Heart right ventricle (tissue), 16 donors: ENCODE data around the gene GPR4. TPM values are rescaled to one million over a fixed set of nuclear protein-coding genes. Genes with fewer than 3 reads are reported as not detected.

Experiments
- ATAC-seq, 8 donors: fragments of 200-7000 bp; cut with Tn5 transposase; one replicate each; pipeline ENCODE4 v1.9.1; 2020; ENCODE audit warnings: mild to moderate bottlenecking in 8 of 8, moderate library complexity in 8 of 8, moderate number of reproducible peaks in 1 of 8
- DNase-seq, 2 donors: peaks; one replicate each; pipeline ENCODE4 v3.0.0-alpha.2; 2020
- H3K27ac ChIP-seq, 10 donors: fragments of 200-600 bp; sonication (generic) in 2 of 10; one replicate each; pipeline versions ENCODE4 v1.5.0 to v1.8.0; 2020 to 2022; ENCODE audit warnings: mild to moderate bottlenecking in 3 of 10
- H3K27me3 ChIP-seq, 7 donors: fragments of 200-600 bp; one replicate each; pipeline ENCODE4 v1.8.0; 2021 to 2022; ENCODE audit warnings: mild to moderate bottlenecking in 2 of 7
- H3K36me3 ChIP-seq, 9 donors: fragments of 200-600 bp; sonication (generic) in 1 of 9; one replicate each; pipeline versions ENCODE4 v1.5.0 to v1.8.0; 2020 to 2022; ENCODE audit warnings: mild to moderate bottlenecking in 2 of 9
- H3K4me1 ChIP-seq, 9 donors: fragments of 200-600 bp; sonication (generic) in 1 of 9; one replicate each; pipeline versions ENCODE4 v1.5.0 to v1.8.0; 2020 to 2022; ENCODE audit warnings: mild to moderate bottlenecking in 4 of 9
- H3K4me3 ChIP-seq, 10 donors: fragments of 200-600 bp; sonication (generic) in 2 of 10; one replicate each; pipeline versions ENCODE4 v1.5.0 to v1.8.0; 2020 to 2022; ENCODE audit warnings: mild to moderate bottlenecking in 7 of 10, moderate library complexity in 2 of 10
- H3K9me3 ChIP-seq, 11 donors: fragments of 200-600 bp in 10 of 11; sonication (generic) in 2 of 11; one replicate each; pipeline versions ENCODE4 v1.5.0 to v1.8.0; 2013 to 2022; ENCODE audit warnings: mild to moderate bottlenecking in 2 of 11, control low read depth in 1 of 11, moderate library complexity in 1 of 11
- WGBS, 2 donors: extraction: QIAGEN DNeasy Blood & Tissue Kit; methylation state at CpG; one replicate each; pipeline ENCODE4 v1.1.7; 2013; ENCODE audit warnings: inconsistent platforms in 1 of 2; 5-methylcytosine and 5-hydroxymethylcytosine counted together
- intact Hi-C, 10 donors: fragments of 100-400 bp; cut with DNase I; formaldehyde crosslinking; loops; one replicate each; pipeline versions ENCODE4 v1.11.1 to v1.14.2; 2022
- microRNA-seq, 2 donors: library from miRNA; unstranded; fragments of <30 nt; microRNA quantifications; one replicate each; pipeline ENCODE4 v1.2.0, GENCODE V29; 2021
- polyA plus RNA-seq, 2 donors: library from polyadenylated mRNA; stranded (reverse); fragments of 200-250 nt; gene quantifications; one replicate each; pipeline ENCODE4 v1.2.3, GENCODE V29; 2013
- total RNA-seq, 10 donors: library from RNA; stranded (reverse); fragmentation: NEBNext Ultra II Directional in 3 of 10; extraction: Animal tissue kit (Norgen Biotek cat#: 25700) in 3 of 10; gene quantifications; one replicate each; pipeline versions ENCODE4 v1.2.1 to v1.2.4, GENCODE V29; 2021 to 2023
- TF ChIP-seq, protein P1 (sequence below), 9 donors: fragments of 200-600 bp; sonication (generic) in 2 of 9; IDR thresholded peaks; one replicate each; pipeline versions ENCODE4 v1.5.0 to v1.8.0; 2021 to 2022; ENCODE audit warnings: antibody characterized with exemption in 9 of 9, mild to moderate bottlenecking in 5 of 9, moderate library complexity in 1 of 9
- donor health status: Arrhythmogenic right ventricular cardiomyopathy.
- donor health status: ischemic (EF 13 %, LVEDD 7.1; RV severe dilation, severe dysfunction).
- donor health status: healthy with polysubstance abuse.
- donor health status: DM: no; HTN: yes; CAD: no.
- donor health status: DM: no; HTN: no; CAD: no.
- donor health status: ischemic (EF 25% LVEDD 6.9; RV normal size, moderate dysfunction).
- donor health status: ischemic (EF 25% LVEDD 5.7; RV mildly dilated, moderate dysfunction).
- donor health status: healthy.
- donor health status: DM: yes; HTN: yes; CAD: no.
- donor health status: Ischemic cardiomyopathy.
- donor health status: ischemic (EF 35%, LVEDD 5.7; RV mildly dilated, moderate dysfunction).
- donor health status: nonischemic (EF 11% LVEDD 7.7; RV severe dilation, severe dysfunction).
- donor health status: DM: yes; HTN: yes; CAD: no.
- donor health status: PGD.
- donor health status: ischemic (EF 29% LVEDD 5.4; RV normal size, mild dysfunction).
- donor health status: nonischemic (EF 23%, LVEDD 6.1; RV moderate dilation, normal function).

The GPR4 gene
- total and polyA plus RNA-seq, 12 donors: 2.3 to 29.4 (median 5.6) TPM

DNA sequence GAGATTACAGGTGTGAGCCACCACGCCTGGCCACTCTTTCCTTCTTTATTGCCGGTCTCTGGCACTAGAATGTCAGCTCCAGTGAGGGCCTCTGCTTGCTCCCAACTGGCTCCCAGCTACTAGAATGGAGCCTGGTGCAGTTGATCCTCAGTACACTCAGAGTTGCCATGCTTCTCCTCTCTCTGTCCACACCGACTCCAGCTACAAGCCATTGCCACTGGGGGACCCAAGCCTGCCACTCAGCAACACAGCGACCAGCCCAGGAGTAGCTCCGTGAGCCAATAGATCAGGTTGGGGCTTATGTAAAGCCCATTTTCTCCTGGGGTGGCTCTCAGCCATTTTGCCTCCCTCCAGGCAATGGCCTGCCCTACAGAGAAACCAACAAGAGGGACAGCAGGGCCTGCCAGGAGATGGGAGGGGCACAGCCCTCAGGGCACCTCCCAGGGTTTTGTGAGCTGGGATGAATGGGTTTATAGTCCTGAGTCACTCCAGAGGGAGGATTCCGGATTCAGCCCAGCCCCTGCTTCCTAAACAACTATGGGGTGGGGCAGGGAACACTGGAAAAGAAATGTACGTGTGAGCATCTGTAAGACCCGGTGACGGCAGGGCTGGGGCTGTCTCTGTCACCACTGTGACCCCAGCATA is 53.9 kb downstream of the GPR4 start:
- ATAC-seq (peak in 7 of 8 donors; percentile 29 to 86 (median 59)), DNase-seq (no peak)
- TF ChIP-seq, protein P1, sequence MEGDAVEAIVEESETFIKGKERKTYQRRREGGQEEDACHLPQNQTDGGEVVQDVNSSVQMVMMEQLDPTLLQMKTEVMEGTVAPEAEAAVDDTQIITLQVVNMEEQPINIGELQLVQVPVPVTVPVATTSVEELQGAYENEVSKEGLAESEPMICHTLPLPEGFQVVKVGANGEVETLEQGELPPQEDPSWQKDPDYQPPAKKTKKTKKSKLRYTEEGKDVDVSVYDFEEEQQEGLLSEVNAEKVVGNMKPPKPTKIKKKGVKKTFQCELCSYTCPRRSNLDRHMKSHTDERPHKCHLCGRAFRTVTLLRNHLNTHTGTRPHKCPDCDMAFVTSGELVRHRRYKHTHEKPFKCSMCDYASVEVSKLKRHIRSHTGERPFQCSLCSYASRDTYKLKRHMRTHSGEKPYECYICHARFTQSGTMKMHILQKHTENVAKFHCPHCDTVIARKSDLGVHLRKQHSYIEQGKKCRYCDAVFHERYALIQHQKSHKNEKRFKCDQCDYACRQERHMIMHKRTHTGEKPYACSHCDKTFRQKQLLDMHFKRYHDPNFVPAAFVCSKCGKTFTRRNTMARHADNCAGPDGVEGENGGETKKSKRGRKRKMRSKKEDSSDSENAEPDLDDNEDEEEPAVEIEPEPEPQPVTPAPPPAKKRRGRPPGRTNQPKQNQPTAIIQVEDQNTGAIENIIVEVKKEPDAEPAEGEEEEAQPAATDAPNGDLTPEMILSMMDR (IDR thresholded peaks at IDR 0.05): no peak
- H3K27me3 ChIP-seq: no peaks in the 10 kb centered on the region
- intact Hi-C loops: no loop called here
- peaks cover 0 to 7% (median 1%) of the 10 kb centered on the region in 9 donors for H3K36me3 ChIP-seq
- WGBS, 2 donors: 74 to 89% methylated on average over 9 of the region's 9 CpGs
- no peaks in the 10 kb centered on the region for H3K9me3 ChIP-seq
- no peak overlapping the region for H3K27ac ChIP-seq
- H3K4me3 ChIP-seq: no peak overlapping the region
- peaks cover 0 to 10% (median 0%) of the 10 kb centered on the region in 9 donors for H3K4me1 ChIP-seq

- H3K9me3 ChIP-seq: no peaks in the 10 kb centered on the region
- intact Hi-C loops: no loop called here
- H3K4me1 ChIP-seq: peaks cover 0 to 10% (median 0%) of the 10 kb centered on the region in 9 donors
- WGBS, 2 donors: 90% methylated on average over 10 of the region's 10 CpGs
- ATAC-seq (no peak), DNase-seq (no peak)
- H3K27me3 ChIP-seq: no peaks in the 10 kb centered on the region
- H3K27ac ChIP-seq: no peak overlapping the region
- TF ChIP-seq, protein P1 (IDR thresholded peaks at IDR 0.05): no peak
- H3K36me3 ChIP-seq: no peaks in the 10 kb centered on the region
- H3K4me3 ChIP-seq: no peak overlapping the region
These were observed 54.7 kb downstream of the GPR4 start for GRCh38 chr19:45547211-45547770.

DNA sequence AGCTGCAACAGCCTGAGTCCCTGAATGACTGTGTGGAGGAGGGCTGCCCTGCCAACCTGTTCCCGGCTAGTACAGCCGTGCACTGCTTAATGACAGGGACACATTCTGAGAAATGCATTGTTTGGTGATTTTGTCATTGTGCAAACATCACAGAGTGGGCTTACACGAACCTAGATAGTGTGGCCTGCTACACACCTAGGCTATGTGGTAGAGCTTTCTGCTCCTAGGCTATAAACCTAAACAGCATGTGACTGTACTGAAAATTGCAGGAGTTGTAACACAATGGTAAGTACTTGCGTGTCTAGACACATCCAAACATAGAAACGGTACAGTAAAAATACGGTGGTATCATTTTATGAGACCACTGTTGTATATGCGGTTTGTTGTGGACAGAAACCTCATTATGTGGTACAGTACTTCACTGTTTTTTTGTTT is 59.8 kb downstream of the GPR4 start:
- DNase-seq: no peak
- intact Hi-C loops: no loop called here
- Histone ChIP-seq H3K4me1 (peaks cover 0 to 10% (median 0%) of the 10 kb centered on the region in 9 donors), H3K27me3 (no peaks in the 10 kb centered on the region), H3K4me3 (no peak overlapping the region), H3K27ac (no peak overlapping the region), H3K9me3 (peaks cover 0 to 12% (median 0%) of the 10 kb centered on the region in 11 donors), H3K36me3 (no peaks in the 10 kb centered on the region)
- TF ChIP-seq, protein P1 (IDR thresholded peaks at IDR 0.05): no peak
- no peak for ATAC-seq
- WGBS, 2 donors: 78 to 89% methylated on average over 7 of the region's 7 CpGs

Small RNA genes within 50 kb of the gene (microRNA-seq; reads per million reads assigned to microRNA genes)
- gene MIR330: 57.3 to 70.6 reads per million in 2 donors

Other genes starting within 250 kb of the GPR4 start
- gene ERCC2, start 231.6 kb downstream of the GPR4 start, total RNA-seq: 10 to 100 TPM; 11.4 to 15.2 (median 14.1) TPM
- gene ERCC2, start 231.6 kb downstream of the GPR4 start, polyA plus RNA-seq: 10 to 100 TPM in 1 of 2 donors, 1 to 10 TPM in 1; 6.5 to 11.8 TPM
- gene PPP1R13L, start 197.1 kb downstream of the GPR4 start, total RNA-seq: 100 to 1,000 TPM; 134 to 204 (median 166) TPM
- gene PPP1R13L, start 197.1 kb downstream of the GPR4 start, polyA plus RNA-seq: 100 to 1,000 TPM in 1 of 2 donors, 10 to 100 TPM in 1; 85.2 to 265 TPM
- gene POLR1G, start 195.6 kb downstream of the GPR4 start, total RNA-seq: 1 to 10 TPM; 4.1 to 9.8 (median 5.6) TPM
- 1 to 10 TPM; 5.1 to 8.2 TPM for gene POLR1G, start 195.6 kb downstream of the GPR4 start, polyA plus RNA-seq
- 100 to 1,000 TPM; 113 to 194 (median 136) TPM for gene ERCC1, start 178.3 kb downstream of the GPR4 start, total RNA-seq
- 100 to 1,000 TPM; 147 to 183 TPM for gene ERCC1, start 178.3 kb downstream of the GPR4 start, polyA plus RNA-seq
- 10 to 100 TPM in 2 of 10 donors, 1 to 10 TPM in 7, under 1 TPM in 1; 0.39 to 54.5 (median 4.9) TPM for gene FOSB, start 134.2 kb downstream of the GPR4 start, total RNA-seq
- gene FOSB, start 134.2 kb downstream of the GPR4 start, polyA plus RNA-seq: 1 to 10 TPM; 2.1 to 5.5 TPM
- 10 to 100 TPM; 15.9 to 33.7 (median 21.8) TPM for gene RTN2, start 105.2 kb downstream of the GPR4 start, total RNA-seq
- 10 to 100 TPM; 11.1 to 13.3 TPM for gene RTN2, start 105.2 kb downstream of the GPR4 start, polyA plus RNA-seq
- 1 to 10 TPM in 1 of 10 donors, under 1 TPM in 4, not detected in 5; 0.32 to 3.6 (median 0.57) TPM for gene PPM1N, start 103.8 kb downstream of the GPR4 start, total RNA-seq
- under 1 TPM; 0.51 to 0.68 TPM for gene PPM1N, start 103.8 kb downstream of the GPR4 start, polyA plus RNA-seq
- gene VASP, start 94.7 kb downstream of the GPR4 start, total RNA-seq: 10 to 100 TPM; 24.9 to 78.6 (median 42.3) TPM
- gene VASP, start 94.7 kb downstream of the GPR4 start, polyA plus RNA-seq: 10 to 100 TPM; 62.3 to 70.0 TPM
- gene OPA3, start 17.4 kb downstream of the GPR4 start, total RNA-seq: 10 to 100 TPM; 20.0 to 27.9 (median 24.2) TPM
- gene OPA3, start 17.4 kb downstream of the GPR4 start, polyA plus RNA-seq: 10 to 100 TPM; 10.2 to 10.7 TPM
- 10 to 100 TPM; 30.2 to 54.5 (median 46.1) TPM for gene EML2, start 37.2 kb upstream of the GPR4 start, total RNA-seq
- 10 to 100 TPM; 17.3 to 26.8 TPM for gene EML2, start 37.2 kb upstream of the GPR4 start, polyA plus RNA-seq
- gene GIPR, start 66.0 kb upstream of the GPR4 start, total RNA-seq: 1 to 10 TPM; 2.4 to 7.8 (median 4.4) TPM
- gene GIPR, start 66.0 kb upstream of the GPR4 start, polyA plus RNA-seq: 10 to 100 TPM in 1 of 2 donors, 1 to 10 TPM in 1; 2.4 to 16.6 TPM
- 100 to 1,000 TPM; 216 to 268 (median 240) TPM for gene SNRPD2, start 89.7 kb upstream of the GPR4 start, total RNA-seq
- 100 to 1,000 TPM; 316 to 464 TPM for gene SNRPD2, start 89.7 kb upstream of the GPR4 start, polyA plus RNA-seq
- 1 to 10 TPM; 1.8 to 3.5 (median 2.4) TPM for gene QPCTL, start 90.5 kb upstream of the GPR4 start, total RNA-seq
- 1 to 10 TPM; 4.1 to 4.5 TPM for gene QPCTL, start 90.5 kb upstream of the GPR4 start, polyA plus RNA-seq
- gene FBXO46, start 128.7 kb upstream of the GPR4 start, total RNA-seq: 10 to 100 TPM in 2 of 10 donors, 1 to 10 TPM in 8; 5.2 to 13.5 (median 9.1) TPM
- gene FBXO46, start 128.7 kb upstream of the GPR4 start, polyA plus RNA-seq: 10 to 100 TPM in 1 of 2 donors, 1 to 10 TPM in 1; 5.3 to 11.4 TPM
- not detected for gene MEIOSIN, start 131.2 kb upstream of the GPR4 start, total RNA-seq
- not detected for gene MEIOSIN, start 131.2 kb upstream of the GPR4 start, polyA plus RNA-seq
- gene SIX5, start 167.0 kb upstream of the GPR4 start, total RNA-seq: 10 to 100 TPM; 16.8 to 24.5 (median 21.3) TPM
- 10 to 100 TPM; 15.5 to 29.3 TPM for gene SIX5, start 167.0 kb upstream of the GPR4 start, polyA plus RNA-seq
- gene DMPK, start 180.3 kb upstream of the GPR4 start, total RNA-seq: 100 to 1,000 TPM; 220 to 377 (median 296) TPM
- gene DMPK, start 180.3 kb upstream of the GPR4 start, polyA plus RNA-seq: 100 to 1,000 TPM; 377 to 439 TPM
- 10 to 100 TPM; 54.2 to 78.1 (median 69.3) TPM for gene DMWD, start 190.6 kb upstream of the GPR4 start, total RNA-seq
- 10 to 100 TPM; 44.6 to 58.9 TPM for gene DMWD, start 190.6 kb upstream of the GPR4 start, polyA plus RNA-seq
- under 1 TPM in 2 of 10 donors, not detected in 8; 0.09 to 0.15 TPM for gene RSPH6A, start 213.1 kb upstream of the GPR4 start, total RNA-seq
- not detected for gene RSPH6A, start 213.1 kb upstream of the GPR4 start, polyA plus RNA-seq